HCT116 (cell line): ENCODE data around the gene BDKRB1. TPM values are rescaled to one million over a fixed set of nuclear protein-coding genes. Genes with fewer than 3 reads are reported as not detected.

ENCODE experiments used
- ATAC-seq: fragments of 200-7000 bp; cut with Tn5 transposase; 2 replicates; pipeline ENCODE4 v1.9.1; 2020; ENCODE audit warnings: mild to moderate bottlenecking, moderate library complexity
- BruUV-seq: library from RNA; stranded (reverse); fragments of 400-500 nt; replicated peaks from 2 replicates; lab custom pipeline; 2021; lab: Mats Ljungman, UMichigan
- CTCF ChIA-PET: fragments of 300-600 bp; sonication (Branson Sonifier 250); formaldehyde crosslinking; loops from one replicate; lab custom pipeline; 2021; ENCODE audit warnings: antibody characterized with exemption; lab: Charles Lee
- POLR2A ChIA-PET: fragments of 300-600, 350-600 bp; sonication (Branson Sonifier 250); formaldehyde crosslinking; loops from one replicate; lab custom pipeline; 2021; ENCODE audit warnings: antibody characterized with exemption; lab: Charles Lee
- RAD21 ChIA-PET, 2 experiments: fragments of 300-600 bp; sonication (Branson Sonifier 250); formaldehyde crosslinking; loops; one replicate each; lab custom pipeline; 2023; ENCODE audit warnings: low total read pairs in 2 of 2; ENCODE audit not compliant: uncharacterized antibody in 2 of 2, unreplicated experiment in 2 of 2, low non-redundant PET in 1 of 2; lab: Charles Lee
- DNase-seq: peaks from one replicate; pipeline ENCODE4 v3.0.0-alpha.2; 2010; ENCODE audit warnings: low read depth, low spot score
- H2AFZ ChIP-seq: fragments of 200-600 bp; shearing (Covaris generic), sonication (generic); 2 replicates; pipeline ENCODE4 v1.6.1; 2017; ENCODE audit warnings: low read depth, mixed run types, mixed read lengths, antibody characterized with exemption, low read length; ENCODE audit not compliant: poor library complexity, severe bottlenecking
- H3K27ac ChIP-seq: 2 replicates; pipeline ENCODE4 v1.5.1; 2012; ENCODE audit warnings: low read depth, low read length
- H3K27me3 ChIP-seq: fragments of 200-600 bp; sonication (generic); 2 replicates; pipeline ENCODE4 v1.6.1; 2016; ENCODE audit warnings: mixed run types, low read length, mixed read lengths; ENCODE audit not compliant: insufficient read depth
- H3K36me3 ChIP-seq, 2 experiments: fragments of 200-500 bp in 1 of 2; fragments of 200-600 bp in 1 of 2; sonication (Bioruptor generic) in 1 of 2; sonication (generic) in 1 of 2; 2 replicates each; pipeline versions ENCODE4 v1.5.1 to v1.6.1; 2014 to 2016; ENCODE audit warnings: low read length in 2 of 2, inconsistent platforms in 1 of 2, mixed read lengths in 1 of 2, mixed run types in 1 of 2; ENCODE audit not compliant: insufficient read depth in 2 of 2, control insufficient read depth in 1 of 2
- H3K4me1 ChIP-seq, 2 experiments: fragments of 200-600 bp in 1 of 2; sonication (generic) in 1 of 2; 2 replicates each; pipeline versions ENCODE4 v1.5.1 to v1.6.1; 2012 to 2017; ENCODE audit warnings: low read length in 2 of 2, inconsistent platforms in 1 of 2, mild to moderate bottlenecking in 1 of 2, mixed read lengths in 1 of 2, mixed run types in 1 of 2, moderate library complexity in 1 of 2; ENCODE audit not compliant: insufficient read depth in 2 of 2, control insufficient read depth in 1 of 2
- H3K4me2 ChIP-seq: fragments of 200-600 bp; sonication (generic); 2 replicates; pipeline ENCODE4 v1.6.1; 2017; ENCODE audit warnings: mixed run types, low read length, mixed read lengths
- H3K4me3 ChIP-seq, 2 experiments: fragments of 200-600 bp in 1 of 2; sonication (generic) in 1 of 2; replicated peaks in 1 of 2; 2 replicates each; pipeline ENCODE4 v1.5.1; 2011 to 2016; ENCODE audit warnings: low read length in 2 of 2, control low read depth in 1 of 2, low read depth in 1 of 2, mild to moderate bottlenecking in 1 of 2, mixed read lengths in 1 of 2, mixed run types in 1 of 2
- H3K79me2 ChIP-seq: fragments of 200-600 bp; sonication (generic); 2 replicates; pipeline ENCODE4 v1.6.1; 2017; ENCODE audit warnings: mild to moderate bottlenecking, mixed run types, low read length, moderate library complexity, mixed read lengths; ENCODE audit not compliant: insufficient read depth
- H3K9ac ChIP-seq: fragments of 200-600 bp; sonication (generic); 2 replicates; pipeline ENCODE4 v1.6.1; 2016; ENCODE audit warnings: low read length, mixed read lengths
- H3K9me2 ChIP-seq: fragments of 200-600 bp; sonication (generic), shearing (Covaris generic); 2 replicates; pipeline ENCODE4 v1.6.1; 2017; ENCODE audit warnings: mixed run types, mild to moderate bottlenecking, moderate library complexity; ENCODE audit not compliant: insufficient read depth
- H3K9me3 ChIP-seq, 2 experiments: fragments of 200-500 bp in 1 of 2; fragments of 200-600 bp in 1 of 2; sonication (Bioruptor generic) in 1 of 2; sonication (generic) in 1 of 2; 2 replicates each; pipeline ENCODE4 v1.6.1; 2014 to 2017; ENCODE audit warnings: low read length in 2 of 2, mixed read lengths in 2 of 2, inconsistent platforms in 1 of 2, low read depth in 1 of 2, mild to moderate bottlenecking in 1 of 2, mixed run types in 1 of 2, moderate library complexity in 1 of 2; ENCODE audit not compliant: control insufficient read depth in 1 of 2, insufficient read depth in 1 of 2
- H4K20me1 ChIP-seq: fragments of 200-600 bp; sonication (generic), shearing (Covaris generic); 2 replicates; pipeline ENCODE4 v1.6.1; 2017; ENCODE audit warnings: mixed run types, mild to moderate bottlenecking, moderate library complexity; ENCODE audit not compliant: insufficient read depth
- CTCF ChIP-seq, 3 experiments: fragments of 200-600 bp in 1 of 3; sonication (generic) in 1 of 3; IDR thresholded peaks in 2 of 3; conservative IDR thresholded peaks in 1 of 3; 2 replicates each; pipeline ENCODE4 v1.5.1; 2012 to 2017; ENCODE audit warnings: low read depth in 2 of 3, low read length in 2 of 3, antibody characterized with exemption in 1 of 3, borderline replicate concordance in 1 of 3, control low read depth in 1 of 3, mild to moderate bottlenecking in 1 of 3, mixed read lengths in 1 of 3, mixed run types in 1 of 3, moderate library complexity in 1 of 3; ENCODE audit not compliant: insufficient read depth in 1 of 3
- EGR1 ChIP-seq: IDR thresholded peaks from 2 replicates; pipeline ENCODE4 v1.6.1; 2012; ENCODE audit warnings: low read depth
- ELF1 ChIP-seq: IDR thresholded peaks from 2 replicates; pipeline ENCODE4 v1.6.1; 2012; ENCODE audit warnings: low read depth, borderline replicate concordance
- JUND ChIP-seq: IDR thresholded peaks from 2 replicates; pipeline ENCODE4 v1.6.1; 2012
- POLR2A ChIP-seq: IDR thresholded peaks from 2 replicates; pipeline ENCODE4 v1.7.0; 2011; ENCODE audit warnings: borderline replicate concordance; ENCODE audit not compliant: insufficient read depth, insufficient read length; ENCODE audit errors: extremely low read depth
- RAD21 ChIP-seq: IDR thresholded peaks from 2 replicates; pipeline ENCODE4 v1.6.1; 2012; ENCODE audit warnings: low read depth, mild to moderate bottlenecking
- ZFX ChIP-seq: fragments of 450-650 bp; IDR thresholded peaks from 2 replicates; pipeline ENCODE4 v1.6.1; 2017
- ZNF274 ChIP-seq: fragments of 200-500 bp; sonication (Bioruptor generic); IDR thresholded peaks from 2 replicates; pipeline ENCODE4 v1.6.1; 2014; ENCODE audit warnings: mild to moderate bottlenecking, low read depth, low read length, inconsistent platforms
- intact Hi-C: fragments of 100-400 bp; cut with micrococcal nuclease; formaldehyde crosslinking; loops from 2 replicates; pipeline ENCODE4 v1.10.0; 2022
- total RNA-seq: library from RNA; stranded (reverse); gene quantifications from one replicate; pipeline ENCODE4 v1.2.1, GENCODE V29; 2021; ENCODE audit not compliant: unreplicated experiment
- TF ChIP-seq, protein P1 (sequence below): IDR thresholded peaks from 2 replicates; pipeline ENCODE4 v1.6.1; 2011; ENCODE audit warnings: mild to moderate bottlenecking, low read length, moderate library complexity; ENCODE audit not compliant: insufficient replicate concordance; ENCODE audit errors: extremely low read depth

Gene BDKRB1
- total RNA-seq, 1 experiment from 2014 or later, result not detected

GRCh38 chr14:96279564-96279963, 23.6 kb downstream of the BDKRB1 start:
- BruUV-seq, result no TSS peak
- Histone ChIP-seq H2AFZ (no peak overlapping the region), H3K9me2 (no peaks in the 10 kb centered on the region), H4K20me1 (no peaks in the 10 kb centered on the region), H3K4me3 (no peak overlapping the region), H3K9ac (no peak overlapping the region), H3K9me3 (peaks cover 8 to 13% of the 10 kb centered on the region in 2 experiments; a peak in 2 of 4 replicates), H3K4me2 (no peak overlapping the region), H3K79me2 (no peaks in the 10 kb centered on the region), H3K27me3 (no peaks in the 10 kb centered on the region), H3K27ac (no peak overlapping the region), H3K4me1 (no peaks in the 10 kb centered on the region), H3K36me3 (no peaks in the 10 kb centered on the region)
- RAD21 ChIA-PET, result no interaction called here
- CTCF ChIA-PET, result interaction anchor here (1.2 kb wide), 1 partner anchor 179 kb away, joined by 5 read pairs; no protein-coding TSS in a partner anchor
- no peak for DNase-seq
- POLR2A ChIA-PET, result no interaction called here
- no peak for TF ChIP-seq EGR1
- TF ChIP-seq CTCF (IDR thresholded peaks at IDR 0.05 in 2 of 3, conservative IDR thresholded peaks at IDR 0.05 in 1 of 3; ENCODE audit: borderline replicate concordance in 1 of 3, insufficient read depth in 1 of 3, low read depth in 2 of 3, low read length in 2 of 3), result no peak
- TF ChIP-seq RAD21, result no peak
- no peak for TF ChIP-seq ZFX
- TF ChIP-seq ELF1, result no peak
- no peak for TF ChIP-seq ZNF274
- no peak for TF ChIP-seq POLR2A
- TF ChIP-seq, protein P1, sequence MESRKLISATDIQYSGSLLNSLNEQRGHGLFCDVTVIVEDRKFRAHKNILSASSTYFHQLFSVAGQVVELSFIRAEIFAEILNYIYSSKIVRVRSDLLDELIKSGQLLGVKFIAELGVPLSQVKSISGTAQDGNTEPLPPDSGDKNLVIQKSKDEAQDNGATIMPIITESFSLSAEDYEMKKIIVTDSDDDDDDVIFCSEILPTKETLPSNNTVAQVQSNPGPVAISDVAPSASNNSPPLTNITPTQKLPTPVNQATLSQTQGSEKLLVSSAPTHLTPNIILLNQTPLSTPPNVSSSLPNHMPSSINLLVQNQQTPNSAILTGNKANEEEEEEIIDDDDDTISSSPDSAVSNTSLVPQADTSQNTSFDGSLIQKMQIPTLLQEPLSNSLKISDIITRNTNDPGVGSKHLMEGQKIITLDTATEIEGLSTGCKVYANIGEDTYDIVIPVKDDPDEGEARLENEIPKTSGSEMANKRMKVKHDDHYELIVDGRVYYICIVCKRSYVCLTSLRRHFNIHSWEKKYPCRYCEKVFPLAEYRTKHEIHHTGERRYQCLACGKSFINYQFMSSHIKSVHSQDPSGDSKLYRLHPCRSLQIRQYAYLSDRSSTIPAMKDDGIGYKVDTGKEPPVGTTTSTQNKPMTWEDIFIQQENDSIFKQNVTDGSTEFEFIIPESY, result no peak
- no peak for TF ChIP-seq JUND
- ATAC-seq, result no peak
- intact Hi-C loops, result loop anchor here (5.0 kb wide), 1 partner anchor 717 kb away; no protein-coding TSS in a partner anchor
